HCT116 (cell line): ENCODE results near the gene PRKN.

Experiments
- CTCF ChIP-seq, 3 experiments: fragments of 200-600 bp in 1 of 3; sonication (generic) in 1 of 3; IDR thresholded peaks in 2 of 3; conservative IDR thresholded peaks in 1 of 3; 2 replicates each; pipeline ENCODE4 v1.5.1; 2012 to 2017; ENCODE audit warnings: low read depth in 2 of 3, low read length in 2 of 3, antibody characterized with exemption in 1 of 3, borderline replicate concordance in 1 of 3, control low read depth in 1 of 3, mild to moderate bottlenecking in 1 of 3, mixed read lengths in 1 of 3, mixed run types in 1 of 3, moderate library complexity in 1 of 3; ENCODE audit not compliant: insufficient read depth in 1 of 3
- JUND ChIP-seq: IDR thresholded peaks from 2 replicates; pipeline ENCODE4 v1.6.1; 2012
- POLR2AphosphoS5 ChIP-seq: IDR thresholded peaks from 2 replicates; pipeline ENCODE4 v1.6.1; 2011; ENCODE audit warnings: mild to moderate bottlenecking, low read depth, low read length, moderate library complexity
- YY1 ChIP-seq: IDR thresholded peaks from 2 replicates; pipeline ENCODE4 v1.6.1; 2011; ENCODE audit warnings: low read length, low read depth, moderate library complexity, mild to moderate bottlenecking; ENCODE audit not compliant: insufficient replicate concordance; ENCODE audit errors: extremely low read depth
- ZNF274 ChIP-seq: fragments of 200-500 bp; sonication (Bioruptor generic); IDR thresholded peaks from 2 replicates; pipeline ENCODE4 v1.6.1; 2014; ENCODE audit warnings: mild to moderate bottlenecking, low read depth, low read length, inconsistent platforms

GRCh38 chr6:162772466-162772865 lies 44.9 kb upstream of the PRKN start:
- TF ChIP-seq CTCF (IDR thresholded peaks at IDR 0.05 in 2 of 3, conservative IDR thresholded peaks at IDR 0.05 in 1 of 3; ENCODE audit: borderline replicate concordance in 1 of 3, insufficient read depth in 1 of 3, low read depth in 2 of 3, low read length in 2 of 3) (no peak), POLR2AphosphoS5 (no peak), ZNF274 (no peak), JUND (no peak), YY1 (no peak)
